Right renal cortex interstitium (tissue), 3 donors: Measurements from ENCODE around the gene NGDN. TPM values are rescaled to one million over a fixed set of nuclear protein-coding genes. Genes with fewer than 3 reads are reported as not detected.

Experiments
- DNase-seq, 3 donors: peaks; one replicate each; pipeline ENCODE4 v3.0.0-alpha.2; 2013; ENCODE audit warnings: low read depth in 3 of 3, low spot score in 2 of 3
- polyA plus RNA-seq, 3 donors: library from polyadenylated mRNA; unstranded; fragments of 120-200 nt; gene quantifications; one replicate each; pipeline ENCODE4 v1.2.1, GENCODE V29; 2013; ENCODE audit not compliant: insufficient read length in 3 of 3

The NGDN gene
- polyA plus RNA-seq, 3 donors, result 71.4 to 81.2 (median 76.7) TPM

DNA sequence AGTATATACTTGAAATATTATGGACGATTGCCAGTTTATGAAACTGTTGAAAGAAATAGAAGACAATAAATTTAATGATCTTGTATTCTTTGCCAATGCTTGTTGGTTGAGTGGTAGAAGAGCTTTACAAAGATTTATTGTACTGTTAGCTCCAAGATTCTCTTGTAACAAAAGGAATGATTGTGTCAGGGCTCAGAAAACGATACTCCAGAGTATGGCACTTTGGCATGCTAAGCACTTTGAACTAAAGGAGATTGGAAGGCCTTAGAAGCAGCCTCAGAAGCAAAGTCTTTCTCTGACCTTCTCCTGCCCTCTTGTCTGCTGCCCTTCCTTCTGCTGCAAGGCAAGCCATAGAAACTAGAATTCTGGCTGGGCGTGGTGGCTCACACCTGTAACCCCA is 4.2 kb upstream of the NGDN start:
- DNase-seq, result no peak

DNA sequence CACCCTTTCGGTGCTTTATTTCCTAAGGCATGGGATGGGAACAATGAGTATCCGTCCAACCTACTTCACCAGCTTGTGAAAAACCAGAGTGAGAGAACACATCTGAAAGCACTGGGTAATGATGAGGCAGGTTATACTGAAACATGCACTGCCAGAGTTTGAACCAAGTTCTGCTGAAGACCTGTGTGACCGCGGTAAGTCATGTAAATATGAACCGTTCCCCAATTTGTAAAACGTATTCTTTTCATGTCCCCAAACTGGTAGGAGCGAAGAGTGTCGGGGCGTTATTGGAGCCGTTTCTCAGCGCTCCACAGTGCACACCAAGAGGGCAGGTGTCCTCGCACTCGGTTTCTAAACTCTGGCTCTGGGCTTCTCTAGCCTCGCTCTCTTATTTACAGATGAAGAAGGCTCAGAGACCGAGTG is 788 bp upstream of the NGDN start:
- DNase-seq, result no peak

DNA sequence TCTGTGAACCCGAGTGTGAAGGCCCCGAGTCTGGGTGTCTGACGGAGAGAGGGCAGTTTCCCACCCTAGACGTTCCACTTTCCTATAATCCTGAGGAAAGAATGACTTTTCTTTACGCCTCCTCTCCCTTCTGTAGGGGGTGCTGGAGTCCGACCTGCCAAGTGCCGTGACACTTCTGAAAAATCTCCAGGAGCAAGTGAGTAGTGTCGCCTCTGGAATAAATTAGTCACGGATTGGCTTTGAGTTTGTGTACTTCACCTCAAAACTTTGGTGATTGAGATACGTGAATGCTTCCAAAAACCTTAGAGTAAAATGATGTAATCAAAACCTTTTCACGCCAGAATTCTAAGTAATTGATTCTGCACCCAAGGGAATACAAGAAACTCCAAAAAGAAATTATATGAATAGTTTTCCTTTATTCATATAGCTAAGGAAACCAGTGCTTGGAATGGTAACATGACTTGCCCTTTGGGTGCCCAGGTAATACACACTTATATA is 452 bp downstream of the NGDN start:
- DNase-seq, result no peak

DNA sequence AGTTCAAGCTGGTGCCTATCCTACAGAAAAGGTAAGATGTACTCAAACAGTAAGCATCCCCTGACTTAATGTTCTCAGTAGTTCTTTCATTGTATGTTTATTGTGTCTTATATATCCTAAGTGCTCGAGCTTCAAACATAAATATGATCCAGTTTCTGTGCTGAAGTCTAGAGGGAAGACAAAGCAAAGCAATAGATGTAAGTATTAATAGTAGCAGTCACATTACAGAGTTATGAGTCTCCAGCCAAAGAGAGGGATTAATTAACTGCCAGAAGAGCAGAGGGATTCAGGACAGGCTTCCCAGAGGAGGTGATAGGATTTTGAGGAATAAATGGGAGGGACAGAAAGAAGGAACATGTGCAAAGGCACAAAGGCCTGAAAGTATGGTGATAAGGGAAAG is 1.4 kb downstream of the NGDN start:
- no peak for DNase-seq

DNA sequence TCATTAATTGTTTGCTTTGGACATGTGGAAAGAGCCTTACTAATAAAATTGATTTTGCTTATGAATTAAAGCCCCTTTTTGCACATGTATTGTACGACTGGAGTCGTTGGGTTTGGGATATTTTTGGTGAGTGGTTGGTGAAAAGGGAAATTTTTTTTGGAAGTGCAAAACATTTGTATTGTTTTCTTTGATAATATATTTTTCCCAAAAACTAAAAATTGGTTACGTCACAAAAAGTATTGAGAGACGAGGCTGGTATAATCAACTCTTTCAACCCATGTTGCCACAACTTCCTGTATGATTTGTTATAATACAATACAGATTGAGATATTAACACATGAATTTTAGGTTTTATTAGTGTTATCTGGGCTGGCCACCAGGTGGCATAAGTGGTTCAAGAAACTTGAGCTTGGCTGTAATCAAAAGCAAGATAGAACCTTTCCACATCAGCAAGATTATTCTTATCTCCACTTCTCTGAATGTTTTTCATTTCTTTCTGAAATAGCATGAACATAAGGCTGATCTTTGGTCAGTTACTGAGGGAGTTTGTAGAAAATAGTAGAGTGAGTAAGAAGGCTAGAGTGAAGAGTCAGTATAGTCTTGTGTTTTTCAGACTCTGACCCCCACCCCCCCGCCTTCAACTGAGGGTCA is 8.7 kb downstream of the NGDN start:
- peak in 2 of 3 donors; percentile 24 to 27 for DNase-seq

DNA sequence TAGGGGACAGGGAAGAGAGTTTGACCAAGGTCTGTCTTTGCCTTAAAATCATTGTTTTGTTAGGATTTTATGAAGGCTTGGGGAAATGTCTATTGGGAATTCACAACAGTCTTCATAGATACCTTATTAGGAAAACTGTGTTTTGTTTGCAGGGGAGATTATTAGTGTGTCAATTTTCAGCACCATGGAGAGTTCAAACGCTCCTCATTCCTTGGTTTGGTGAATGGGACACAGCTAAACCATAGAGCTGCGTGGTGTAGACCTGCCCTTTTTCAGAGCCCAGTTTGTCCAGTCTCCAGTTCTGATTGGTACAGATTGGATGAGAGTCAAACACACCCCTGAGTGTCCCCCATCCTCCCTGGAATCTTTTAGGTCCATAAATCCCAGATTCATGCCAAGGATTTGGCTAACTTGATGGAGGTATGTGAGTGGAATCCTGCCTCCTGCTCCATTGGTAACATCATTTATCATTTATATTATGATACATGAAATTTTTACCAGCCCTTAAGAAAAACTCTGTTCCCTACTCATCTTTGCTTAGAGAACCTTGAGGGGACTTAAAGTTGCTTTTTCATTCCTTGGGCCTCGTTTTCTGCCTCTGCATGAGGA is 12.0 kb downstream of the NGDN start:
- DNase-seq, result peak in 1 of 3 donors; percentile 13

DNA sequence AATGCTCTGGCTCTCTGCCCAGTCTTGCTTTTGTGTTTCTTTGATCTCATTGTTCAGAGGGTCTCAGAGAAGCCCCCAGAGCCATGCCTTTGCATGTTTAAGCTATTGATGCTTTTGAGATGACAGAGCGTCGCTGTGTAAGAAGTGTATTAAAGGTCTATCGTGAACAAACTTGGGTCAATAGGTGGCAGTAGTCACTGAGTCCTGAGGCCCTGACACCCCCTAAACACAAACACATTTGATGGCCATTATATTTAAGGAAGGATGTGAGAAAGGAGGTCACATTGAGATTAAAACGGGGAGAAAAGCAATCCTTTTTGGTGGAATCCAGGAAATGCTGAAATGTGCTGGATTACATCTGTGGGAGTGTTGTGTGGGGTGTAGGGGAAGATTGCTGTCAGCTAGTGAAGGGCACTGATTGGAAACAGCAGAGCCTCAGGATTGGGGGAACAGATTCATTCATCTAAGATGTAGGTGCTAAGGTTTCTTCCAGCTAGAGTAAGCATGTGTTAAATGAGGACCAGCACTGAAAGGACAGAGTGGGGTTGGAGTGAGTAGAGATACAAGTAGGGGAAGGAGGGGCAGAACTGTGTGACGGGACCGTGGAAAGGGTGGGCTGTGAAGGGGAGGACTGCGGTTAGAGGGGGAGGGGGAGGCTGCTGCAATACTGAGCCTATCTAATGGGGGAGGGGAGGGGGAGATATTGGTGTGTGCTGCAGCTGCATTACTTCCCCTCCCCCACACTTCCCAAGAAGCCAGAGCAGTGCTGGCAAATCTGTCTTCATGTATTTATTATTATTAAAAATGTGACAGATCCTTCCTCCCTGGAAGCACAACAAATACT is 12.7 kb downstream of the NGDN start:
- no peak for DNase-seq

DNA sequence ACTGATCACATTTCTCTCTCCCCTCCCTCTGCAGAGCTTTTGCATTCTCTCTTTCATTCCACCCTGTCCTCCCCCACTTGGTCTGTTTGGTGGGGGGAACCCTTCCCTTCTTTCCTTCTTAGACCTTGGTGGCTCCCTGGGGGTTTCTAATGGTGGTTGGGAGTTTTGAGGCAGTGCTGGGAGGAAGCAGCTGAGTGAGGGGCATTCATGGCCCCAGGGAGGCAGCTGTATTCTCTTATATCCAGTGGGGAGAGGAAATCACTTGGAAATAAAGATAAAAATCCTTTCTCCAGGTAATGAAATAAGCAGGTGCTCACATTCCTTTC is 13.3 kb downstream of the NGDN start:
- DNase-seq, result no peak

DNA sequence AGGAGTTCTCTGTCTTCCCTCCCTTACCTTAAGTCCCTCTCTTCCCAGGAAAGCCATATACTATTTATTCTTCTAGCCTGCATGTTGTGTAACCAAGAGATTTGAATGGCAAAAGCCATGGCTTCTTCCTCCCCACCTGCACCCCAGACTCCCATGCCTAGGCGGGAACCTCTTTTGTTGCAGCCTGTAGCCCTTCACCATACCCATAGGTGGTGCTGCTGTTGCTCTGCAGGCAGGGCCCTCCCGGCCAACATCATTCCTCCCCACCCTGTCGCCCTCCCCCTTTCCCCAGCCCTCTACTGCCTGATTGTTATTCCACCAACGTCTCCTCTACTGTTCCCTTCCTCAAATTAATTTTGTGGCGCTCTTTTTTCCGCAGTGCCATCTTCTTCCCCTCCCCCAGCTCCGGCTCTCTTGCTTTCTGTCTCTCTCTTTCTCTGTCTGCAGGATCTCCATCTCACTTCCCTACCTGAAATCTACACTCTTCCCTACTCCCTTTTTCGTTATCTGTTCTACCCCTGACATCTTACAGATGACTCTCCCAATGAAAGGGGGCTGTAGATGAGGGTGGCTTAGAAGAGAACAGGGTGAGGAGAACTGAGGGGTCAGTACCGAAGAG is 13.8 kb downstream of the NGDN start:
- DNase-seq, result no peak

DNA sequence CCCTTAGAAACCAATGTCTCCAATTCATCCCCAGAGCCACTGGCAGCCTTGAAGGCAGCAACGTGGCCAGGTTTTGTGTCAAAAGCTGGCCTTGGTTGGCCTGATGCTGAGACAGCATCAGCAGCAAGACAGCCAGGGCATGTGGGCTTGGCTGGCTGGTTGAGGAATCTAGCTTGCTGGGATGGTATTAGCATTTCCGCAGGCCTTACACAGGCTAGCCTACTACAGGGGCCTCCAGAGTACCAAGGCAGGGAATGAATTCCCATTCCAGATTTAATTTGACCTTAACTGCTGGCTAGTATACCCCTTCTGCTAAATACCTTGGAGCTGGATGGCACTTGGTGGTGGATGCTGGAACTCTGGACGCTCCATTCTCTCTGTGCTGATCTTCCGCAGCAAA is 15.8 kb downstream of the NGDN start:
- DNase-seq, result no peak

DNA sequence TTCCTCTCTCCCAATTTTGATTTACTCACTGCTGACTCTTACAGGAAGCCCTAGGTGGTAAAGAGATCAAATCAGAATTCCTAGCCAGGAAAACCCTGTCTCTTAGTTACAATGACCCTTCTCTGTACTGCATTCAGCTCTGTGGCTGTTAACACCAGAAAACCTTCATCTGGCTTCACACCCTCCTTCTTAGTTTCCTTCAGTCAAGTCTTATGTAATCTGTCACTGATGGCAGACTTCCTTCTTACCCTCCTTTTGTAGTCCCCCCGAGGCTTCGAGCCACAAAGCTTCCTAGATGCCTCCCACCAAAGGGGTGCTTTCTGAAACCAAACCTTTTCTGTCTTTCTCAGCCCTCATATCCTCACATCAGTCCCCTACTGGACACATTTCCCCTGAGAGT is 16.5 kb downstream of the NGDN start:
- no peak for DNase-seq

DNA sequence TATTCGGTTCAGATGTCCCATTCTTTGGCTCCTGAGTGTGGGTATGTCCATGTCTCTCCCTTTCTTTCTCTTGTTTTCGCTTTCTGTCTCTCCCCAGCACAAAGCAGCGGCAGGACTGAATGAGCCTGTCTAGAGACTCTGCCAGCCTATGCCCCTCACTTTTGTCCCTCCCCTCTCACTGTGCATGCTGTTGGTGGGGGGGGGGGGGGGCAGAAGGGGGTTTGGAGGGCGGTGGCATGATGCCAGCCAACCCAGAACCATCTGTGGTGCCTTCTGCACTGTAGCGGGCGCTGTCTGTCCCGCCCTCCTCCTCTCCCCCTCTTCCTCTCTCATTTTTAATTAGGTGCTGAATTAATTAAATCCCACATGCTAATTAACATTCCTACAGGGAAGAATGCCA is 17.7 kb downstream of the NGDN start:
- DNase-seq, result no peak

DNA sequence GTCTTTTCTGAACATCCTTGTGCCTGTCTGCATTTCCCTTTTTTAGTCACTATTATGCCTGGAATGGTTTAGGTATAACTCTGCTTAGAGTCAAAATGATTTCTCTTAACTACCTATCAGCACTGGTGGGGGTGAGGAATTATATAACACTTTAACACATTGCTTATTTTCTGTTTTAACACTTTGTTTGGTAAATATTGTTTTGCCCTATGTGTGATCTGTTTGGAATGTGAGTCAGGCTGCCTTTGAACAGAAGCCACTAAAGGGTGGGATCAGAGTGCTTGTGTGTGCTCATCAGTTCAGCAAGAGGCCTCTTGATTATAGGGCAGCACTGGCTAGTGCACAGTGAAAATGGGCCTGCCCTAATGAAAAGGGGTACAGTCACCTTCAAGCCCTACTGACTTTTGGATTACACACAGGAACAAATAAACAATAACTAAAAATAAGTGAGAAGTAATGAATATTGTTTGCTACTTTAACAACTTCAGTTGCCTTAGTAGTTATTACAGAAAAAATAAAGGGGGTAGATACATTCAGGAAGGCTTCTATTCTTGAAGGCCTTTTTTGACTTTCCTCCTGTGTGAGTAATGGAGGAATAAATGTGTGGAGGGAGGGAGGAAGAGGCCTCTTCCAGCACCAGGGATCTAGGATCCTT is 23.2 kb downstream of the NGDN start:
- DNase-seq, result no peak

DNA sequence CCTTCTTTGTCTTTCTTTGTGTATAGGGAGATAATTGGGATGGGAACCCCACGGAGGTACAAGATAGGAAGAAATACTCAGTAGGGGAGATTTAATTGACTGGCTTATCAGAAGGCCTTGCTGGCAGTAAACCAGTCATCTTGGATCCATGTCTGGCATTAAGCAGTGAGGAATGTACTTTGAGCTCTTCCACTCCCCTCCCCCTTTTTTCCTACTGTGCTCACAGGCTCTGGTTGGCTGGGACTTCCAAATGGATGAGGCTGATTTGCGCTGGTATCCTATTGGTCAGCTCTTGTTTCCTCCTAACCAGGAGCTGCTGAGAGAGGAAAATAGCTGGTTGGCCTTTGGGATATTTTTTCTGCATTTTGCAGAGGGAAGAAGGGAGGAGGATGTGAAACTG is 24.7 kb downstream of the NGDN start:
- DNase-seq, result no peak

DNA sequence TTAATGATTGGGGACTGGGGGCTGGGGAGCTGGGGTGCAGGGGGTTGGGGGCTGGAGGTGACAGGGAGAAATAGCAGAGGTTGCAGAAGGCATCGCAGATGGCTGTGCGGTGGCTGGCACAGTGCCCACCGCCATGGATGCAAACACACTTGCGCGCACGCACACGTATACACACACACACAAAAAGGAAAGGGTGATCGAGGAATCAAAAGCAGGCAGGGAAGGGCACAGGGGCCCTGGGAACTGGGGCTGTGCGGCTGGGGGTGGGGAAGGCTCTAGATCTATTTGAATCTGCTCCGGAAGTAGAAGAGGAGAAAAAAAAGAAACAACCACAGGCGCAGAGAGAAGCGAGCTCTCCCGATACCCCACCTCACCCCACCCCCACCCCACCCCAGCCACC is 42.7 kb downstream of the NGDN start:
- no peak for DNase-seq

DNA sequence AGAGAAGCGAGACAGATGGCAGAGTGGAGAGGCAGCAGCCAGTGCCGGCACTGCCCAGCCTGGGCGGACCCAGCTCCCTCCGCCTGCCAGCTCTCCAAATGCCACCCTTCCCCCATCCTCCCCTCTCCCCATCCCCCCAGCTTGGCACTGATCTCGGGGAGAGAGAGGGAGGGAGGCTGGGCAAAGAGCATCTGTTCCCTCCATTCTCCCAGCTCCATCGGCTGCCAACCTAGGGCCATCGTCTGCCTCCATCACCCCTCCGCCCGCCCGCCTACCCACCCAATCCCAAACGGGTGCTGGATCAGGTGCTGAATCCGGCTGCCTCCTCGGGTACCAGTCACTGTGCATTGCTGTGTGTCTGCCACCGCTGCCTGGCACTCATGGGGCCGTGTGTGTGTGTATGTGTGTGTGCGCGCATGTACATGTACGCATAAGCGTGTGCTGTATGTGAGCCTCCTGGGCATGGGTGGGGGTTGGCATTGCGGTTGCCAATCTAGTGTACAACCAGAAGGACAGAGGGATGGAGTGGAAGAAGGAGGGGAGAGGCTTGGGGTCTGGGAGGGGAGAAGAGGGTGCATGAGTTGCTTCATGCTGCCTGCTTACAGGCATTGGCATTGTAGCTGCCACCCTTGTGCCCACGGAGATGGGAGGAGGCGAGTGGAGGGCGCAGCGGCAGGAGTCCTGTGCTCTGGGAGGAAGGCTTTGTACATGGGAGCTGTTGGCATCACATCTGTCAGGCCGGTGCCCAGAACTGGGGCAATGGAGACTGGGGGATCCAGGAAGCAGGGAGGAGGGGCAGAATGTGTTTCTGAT is 43.7 kb downstream of the NGDN start:
- DNase-seq, result no peak

DNA sequence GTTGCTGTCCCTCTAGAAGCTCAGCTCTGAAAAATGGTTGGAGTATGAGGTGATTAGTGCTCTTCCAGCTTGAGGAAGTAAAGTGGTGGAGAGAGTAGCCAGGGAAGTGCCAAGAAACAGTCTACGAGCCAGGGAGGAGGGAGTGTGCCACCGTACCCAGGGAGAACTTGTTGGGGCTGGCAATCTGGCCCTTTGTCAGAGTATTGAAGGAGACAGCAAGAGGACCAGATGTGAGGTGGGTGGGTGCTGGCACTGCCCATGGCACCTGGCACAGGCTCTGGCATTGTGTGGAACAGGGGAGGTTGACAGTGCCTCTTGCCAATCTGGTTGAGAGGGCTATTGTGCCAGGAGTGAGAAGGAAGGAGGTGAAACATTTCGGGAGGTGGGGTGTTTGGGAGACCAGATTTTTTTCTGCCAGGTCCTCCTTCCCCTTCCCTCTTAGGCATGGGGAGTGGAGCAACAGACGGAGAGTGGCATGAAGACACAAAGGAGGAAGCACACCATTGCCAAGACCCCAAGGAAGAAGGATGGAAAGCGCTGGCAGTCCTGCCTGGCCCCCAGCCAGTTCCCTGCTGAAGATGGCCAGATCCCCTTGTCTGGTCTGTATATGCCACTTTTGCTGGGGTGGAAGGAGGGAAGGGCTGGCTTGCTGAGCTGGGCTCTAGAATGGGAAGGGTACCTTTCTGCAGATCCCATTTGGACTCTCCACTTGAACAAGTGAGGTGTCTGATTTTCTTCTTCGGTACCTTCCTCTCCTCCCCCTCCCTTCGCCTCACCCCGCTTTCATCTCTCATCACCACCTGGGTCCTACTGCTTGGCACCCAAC is 44.5 kb downstream of the NGDN start:
- DNase-seq, result no peak

DNA sequence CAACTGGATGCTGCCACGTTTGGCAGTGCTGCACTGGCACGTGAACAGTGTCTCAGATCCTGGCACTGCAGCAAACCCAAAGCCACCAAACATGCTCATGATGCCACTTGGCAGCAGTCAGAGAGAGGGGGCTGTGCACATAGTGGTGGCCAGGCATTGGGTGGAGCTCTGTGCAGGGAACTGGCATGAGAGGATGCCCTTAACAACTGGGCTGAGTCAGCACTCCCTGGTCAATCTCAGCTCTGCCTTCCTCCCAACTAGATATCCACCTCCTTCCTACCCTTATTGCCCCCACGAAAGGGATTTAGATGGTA is 45.1 kb downstream of the NGDN start:
- DNase-seq, result no peak

DNA sequence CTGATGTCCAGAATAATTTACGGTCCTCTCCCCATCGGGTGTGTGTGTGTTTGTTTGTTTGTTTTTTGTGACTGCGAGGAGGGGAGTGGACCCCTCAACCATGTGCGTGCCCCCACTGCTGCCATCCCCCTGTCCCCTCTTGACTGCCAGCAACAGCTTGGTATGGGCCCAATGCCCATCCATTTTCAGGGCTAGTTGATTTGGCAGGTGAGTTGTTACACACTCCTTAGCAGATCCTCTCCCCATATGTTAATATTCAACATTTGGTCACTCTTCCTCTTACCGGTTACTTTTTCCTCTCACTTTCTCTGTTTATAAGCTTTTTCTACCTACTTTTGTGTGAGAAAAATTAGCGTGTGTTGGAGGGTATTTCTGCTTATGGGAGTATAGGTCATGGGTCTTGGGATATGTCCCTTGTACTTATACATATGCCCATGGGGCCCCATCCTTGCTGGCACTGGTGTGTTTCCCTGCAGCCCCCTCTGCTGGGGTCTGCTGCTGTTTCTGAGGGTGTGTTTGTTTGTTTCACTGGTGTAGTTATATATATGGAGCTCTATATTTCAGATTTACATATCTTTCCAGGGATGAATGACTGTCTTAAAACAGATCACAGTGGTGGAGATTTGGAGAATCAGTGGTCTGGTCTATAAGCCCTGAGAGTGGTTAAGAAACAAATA is 48.3 kb downstream of the NGDN start:
- DNase-seq, result no peak
